HEK293T (cell line): ENCODE results near the gene SLMAP.

Experiments used
- FOXA1 ChIP-seq: fragments of 450-650 bp; IDR thresholded peaks from 2 replicates; pipeline ENCODE4 v1.6.1; 2016; ENCODE audit warnings: mild to moderate bottlenecking
- L3MBTL2 ChIP-seq: fragments of 450-650 bp; conservative IDR thresholded peaks from 2 replicates; pipeline ENCODE4 v1.6.1; 2016; ENCODE audit warnings: mild to moderate bottlenecking
- NFRKB ChIP-seq: fragments of 450-650 bp; IDR thresholded peaks from 2 replicates; pipeline ENCODE4 v1.6.1; 2016; ENCODE audit warnings: mild to moderate bottlenecking, moderate library complexity
- PKNOX1 ChIP-seq: fragments of 450-650 bp; IDR thresholded peaks from 2 replicates; pipeline ENCODE4 v1.6.1; 2016
- SUZ12 ChIP-seq: fragments of 450-650 bp; IDR thresholded peaks from 2 replicates; pipeline ENCODE4 v1.6.1; 2016; ENCODE audit warnings: mild to moderate bottlenecking

- TF ChIP-seq NFRKB, result no peak
- TF ChIP-seq L3MBTL2, result no peak
- no peak for TF ChIP-seq SUZ12
- no peak for TF ChIP-seq FOXA1
- no peak for TF ChIP-seq PKNOX1
These were observed 133.7 kb downstream of the SLMAP start for GRCh38 chr3:57889807-57890206.
